Stomach (tissue), 4 donors: ENCODE results near the gene NDUFB4.

ENCODE experiments used
- CTCF ChIP-seq, 7 experiments: fragments of 450-650 bp in 4 of 7; fragments of 200-600 bp in 3 of 7; sonication (generic) in 3 of 7; IDR thresholded peaks; one replicate each; pipeline ENCODE4 v1.5.1; 2016 to 2019; ENCODE audit warnings: antibody characterized with exemption in 7 of 7, control low read depth in 2 of 7, mild to moderate bottlenecking in 1 of 7
- POLR2A ChIP-seq, 4 donors: fragments of 450-650 bp; IDR thresholded peaks; one replicate each; pipeline ENCODE4 v1.6.1; 2016; ENCODE audit warnings: antibody characterized with exemption in 4 of 4, control low read depth in 2 of 4, mild to moderate bottlenecking in 1 of 4, moderate library complexity in 1 of 4

DNA sequence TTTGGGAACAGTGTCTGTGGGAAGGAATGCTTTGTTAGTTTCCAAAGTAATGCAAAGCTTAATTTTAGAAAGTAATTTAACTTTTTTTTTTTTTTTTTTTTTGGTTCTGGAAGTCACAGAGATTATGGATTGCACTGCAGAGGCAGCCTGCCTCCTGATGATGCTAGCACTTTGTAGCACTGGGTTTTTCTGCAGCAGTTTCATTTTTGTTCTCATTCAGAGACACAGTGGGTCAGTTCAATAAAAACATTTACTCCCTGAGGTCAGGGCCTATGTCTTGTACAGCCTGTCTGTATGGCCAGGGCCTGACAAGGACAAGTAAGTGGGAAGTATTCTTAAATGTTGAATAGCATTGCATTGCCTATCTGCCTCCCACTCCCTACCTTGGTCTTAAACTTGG, 39.0 kb upstream of the NDUFB4 start:
- TF ChIP-seq CTCF (IDR thresholded peaks at IDR 0.05) (no peak), POLR2A (IDR thresholded peaks at IDR 0.05) (no peak)
